Prostate gland (tissue), 2 donors: ENCODE results near the gene IFNAR1. TPM values are rescaled to one million over a fixed set of nuclear protein-coding genes. Genes with fewer than 3 reads are reported as not detected.

Source experiments
- DNase-seq: peaks from one replicate; pipeline ENCODE4 v3.0.0-alpha.2; 2019; ENCODE audit warnings: low spot score
- H3K27ac ChIP-seq, 2 donors: fragments of 200-600 bp; sonication (generic); 2 replicates each; pipeline ENCODE4 v1.5.1; 2017 to 2019
- H3K27me3 ChIP-seq: fragments of 200-600 bp; sonication (generic); replicated peaks from 2 replicates; pipeline ENCODE4 v1.5.1; 2019; ENCODE audit not compliant: insufficient read depth
- H3K36me3 ChIP-seq, 2 donors: fragments of 200-600 bp; sonication (generic); 1 replicate in 1 of 2; 2 replicates in 1 of 2; pipeline versions ENCODE4 v1.5.1 to v1.8.1; 2017 to 2019
- H3K4me1 ChIP-seq: fragments of 200-600 bp; sonication (generic); replicated peaks from 2 replicates; pipeline ENCODE4 v1.5.1; 2019
- H3K4me3 ChIP-seq, 2 donors: fragments of 200-600 bp; sonication (generic); 2 replicates each; pipeline ENCODE4 v1.5.1; 2017 to 2019
- H3K9me3 ChIP-seq: fragments of 200-600 bp; sonication (generic); 2 replicates; pipeline ENCODE4 v1.5.1; 2017
- POLR2A ChIP-seq: fragments of 450-650 bp; IDR thresholded peaks from one replicate; pipeline ENCODE4 v1.6.1; 2016; ENCODE audit warnings: antibody characterized with exemption, mild to moderate bottlenecking
- POLR2AphosphoS5 ChIP-seq: sonication (generic); formaldehyde crosslinking; IDR thresholded peaks from one replicate; pipeline ENCODE4 v1.6.1; 2017; ENCODE audit warnings: antibody characterized with exemption
- WGBS: methylation state at CpG from one replicate; pipeline ENCODE4 v1.1.5; 2018; 5-methylcytosine and 5-hydroxymethylcytosine counted together
- intact Hi-C: fragments of 100-400 bp; cut with DNase I; formaldehyde crosslinking; loops from one replicate; pipeline ENCODE4 v1.14.2; 2022
- total RNA-seq, 2 donors: library from RNA; depleted of rRNA; stranded (reverse); fragments of >200 nt; gene quantifications; one replicate each; pipeline ENCODE4 v1.1.0, GENCODE V29; 2016
- TF ChIP-seq, protein P1 (sequence below), 4 experiments: fragments of 200-600 bp in 2 of 4; fragments of 450-650 bp in 2 of 4; sonication (generic) in 2 of 4; IDR thresholded peaks; 1 replicate in 3 of 4; 2 replicates in 1 of 4; pipeline ENCODE4 v1.5.1; 2016 to 2019; ENCODE audit warnings: antibody characterized with exemption in 4 of 4, mild to moderate bottlenecking in 2 of 4, moderate library complexity in 2 of 4

IFNAR1 gene
- total RNA-seq, 2 donors from 2014 or later = 29.8 to 34.4 TPM

- Histone ChIP-seq H3K4me3 (no peak overlapping the region), H3K27ac (no peak overlapping the region), H3K4me1 (no peaks in the 10 kb centered on the region), H3K36me3 (no peaks in the 10 kb centered on the region), H3K9me3 (no peaks in the 10 kb centered on the region), H3K27me3 (no peaks in the 10 kb centered on the region)
- DNase-seq = no peak
- 69% methylated on average over 5 of the region's 5 CpGs for WGBS
- TF ChIP-seq POLR2AphosphoS5 = no peak
- TF ChIP-seq POLR2A = no peak
- TF ChIP-seq, protein P1, sequence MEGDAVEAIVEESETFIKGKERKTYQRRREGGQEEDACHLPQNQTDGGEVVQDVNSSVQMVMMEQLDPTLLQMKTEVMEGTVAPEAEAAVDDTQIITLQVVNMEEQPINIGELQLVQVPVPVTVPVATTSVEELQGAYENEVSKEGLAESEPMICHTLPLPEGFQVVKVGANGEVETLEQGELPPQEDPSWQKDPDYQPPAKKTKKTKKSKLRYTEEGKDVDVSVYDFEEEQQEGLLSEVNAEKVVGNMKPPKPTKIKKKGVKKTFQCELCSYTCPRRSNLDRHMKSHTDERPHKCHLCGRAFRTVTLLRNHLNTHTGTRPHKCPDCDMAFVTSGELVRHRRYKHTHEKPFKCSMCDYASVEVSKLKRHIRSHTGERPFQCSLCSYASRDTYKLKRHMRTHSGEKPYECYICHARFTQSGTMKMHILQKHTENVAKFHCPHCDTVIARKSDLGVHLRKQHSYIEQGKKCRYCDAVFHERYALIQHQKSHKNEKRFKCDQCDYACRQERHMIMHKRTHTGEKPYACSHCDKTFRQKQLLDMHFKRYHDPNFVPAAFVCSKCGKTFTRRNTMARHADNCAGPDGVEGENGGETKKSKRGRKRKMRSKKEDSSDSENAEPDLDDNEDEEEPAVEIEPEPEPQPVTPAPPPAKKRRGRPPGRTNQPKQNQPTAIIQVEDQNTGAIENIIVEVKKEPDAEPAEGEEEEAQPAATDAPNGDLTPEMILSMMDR (IDR thresholded peaks at IDR 0.05) = no peak
- intact Hi-C loops = no loop called here
These were observed 68.6 kb downstream of the IFNAR1 start for GRCh38 chr21:33393348-33393747.

DNA sequence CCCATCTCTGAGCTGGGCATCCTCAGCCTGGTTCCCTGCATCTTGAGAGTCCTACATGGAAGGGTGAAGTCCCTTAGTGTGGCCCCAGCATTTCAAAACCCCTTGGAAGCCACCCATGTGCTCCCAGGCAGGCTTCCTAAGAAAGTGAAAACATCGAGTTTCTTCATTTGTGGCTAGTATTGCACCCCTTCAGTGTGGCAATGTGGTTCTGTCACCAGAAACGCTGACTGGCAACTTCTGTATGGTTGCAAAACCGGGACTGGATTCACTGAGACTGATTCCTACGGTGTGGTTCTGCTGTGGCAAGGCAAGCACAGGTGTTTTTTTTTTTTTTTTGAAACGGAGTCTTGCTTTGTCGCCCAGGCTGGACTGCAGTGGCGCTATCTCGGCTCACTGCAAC lies 69.5 kb downstream of the IFNAR1 start:
- intact Hi-C loops = no loop called here
- Histone ChIP-seq H3K27ac (no peak overlapping the region), H3K9me3 (no peaks in the 10 kb centered on the region), H3K36me3 (no peaks in the 10 kb centered on the region), H3K4me3 (no peak overlapping the region), H3K4me1 (no peaks in the 10 kb centered on the region), H3K27me3 (no peaks in the 10 kb centered on the region)
- TF ChIP-seq POLR2A = no peak
- no peak for TF ChIP-seq POLR2AphosphoS5
- TF ChIP-seq, protein P1 (IDR thresholded peaks at IDR 0.05) = no peak
- DNase-seq = no peak
- 86% methylated on average over 8 of the region's 8 CpGs for WGBS

DNA sequence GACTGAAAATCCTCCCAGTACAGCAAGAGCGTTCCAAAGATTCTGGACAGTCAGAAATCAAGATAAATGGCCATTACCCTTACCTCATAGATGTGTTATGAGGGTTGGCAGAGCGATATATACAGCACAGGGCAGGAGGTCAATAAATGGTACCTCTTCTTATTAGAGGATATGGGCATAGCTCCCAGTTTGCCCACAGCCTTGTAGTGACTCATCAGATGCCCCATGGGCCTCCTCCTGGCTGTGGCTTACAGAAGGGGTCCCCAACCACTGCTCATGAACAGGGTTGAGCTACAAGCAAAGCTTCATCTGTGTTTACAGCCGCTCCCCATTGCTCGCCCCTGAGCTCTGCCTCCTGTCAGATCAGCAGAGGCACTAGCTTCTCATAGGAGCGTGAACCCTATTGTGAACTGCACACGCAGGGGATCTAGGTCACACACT lies 71.1 kb downstream of the IFNAR1 start:
- no peak for DNase-seq
- Histone ChIP-seq H3K9me3 (no peaks in the 10 kb centered on the region), H3K4me3 (no peak overlapping the region), H3K36me3 (no peaks in the 10 kb centered on the region), H3K4me1 (no peaks in the 10 kb centered on the region), H3K27me3 (no peaks in the 10 kb centered on the region), H3K27ac (no peak overlapping the region)
- TF ChIP-seq, protein P1 (IDR thresholded peaks at IDR 0.05) = no peak
- TF ChIP-seq POLR2A (no peak), POLR2AphosphoS5 (no peak)
- intact Hi-C loops = no loop called here
- WGBS = 81% methylated on average over 6 of the region's 6 CpGs

- no peak for TF ChIP-seq POLR2A
- no peak for TF ChIP-seq POLR2AphosphoS5
- TF ChIP-seq, protein P1 (IDR thresholded peaks at IDR 0.05) = no peak
- H3K9me3 ChIP-seq = no peaks in the 10 kb centered on the region
- no peaks in the 10 kb centered on the region for H3K36me3 ChIP-seq
- 91% methylated on average over 6 of the region's 6 CpGs for WGBS
- no peaks in the 10 kb centered on the region for H3K27me3 ChIP-seq
- DNase-seq = no peak
- intact Hi-C loops = no loop called here
- H3K4me3 ChIP-seq = no peak overlapping the region
- H3K4me1 ChIP-seq = no peaks in the 10 kb centered on the region
- H3K27ac ChIP-seq = no peak overlapping the region
These were observed 71.7 kb downstream of the IFNAR1 start for GRCh38 chr21:33396436-33396835.

- no peaks in the 10 kb centered on the region for H3K9me3 ChIP-seq
- H3K27me3 ChIP-seq = no peaks in the 10 kb centered on the region
- TF ChIP-seq POLR2AphosphoS5 (no peak), POLR2A (no peak)
- TF ChIP-seq, protein P1 (IDR thresholded peaks at IDR 0.05) = no peak
- no peaks in the 10 kb centered on the region for H3K4me1 ChIP-seq
- intact Hi-C loops = no loop called here
- no peaks in the 10 kb centered on the region for H3K36me3 ChIP-seq
- no peak for DNase-seq
- no peak overlapping the region for H3K4me3 ChIP-seq
- WGBS = 80% methylated on average over 5 of the region's 5 CpGs
- H3K27ac ChIP-seq = no peak overlapping the region
These were observed 72.2 kb downstream of the IFNAR1 start for GRCh38 chr21:33396951-33397350.
